RWPE1 (cell line): ENCODE measurements around the gene ATP8A2.
"Not testable (repeated sequence)": the region's sequence is repeated elsewhere in the genome, so short reads cannot be mapped to it uniquely, and the experiment has no call there.

Experiments used
- CTCF ChIA-PET: fragments of 350-600 bp; sonication (Branson Sonifier 250); formaldehyde crosslinking; extraction: SDS; loops from one replicate; lab custom pipeline; 2021; lab: Yijun Ruan, JAX
- POLR2A ChIA-PET: fragments of 400-600 bp; formaldehyde crosslinking; extraction: SDS; loops from one replicate; lab custom pipeline; 2020; ENCODE audit warnings: antibody characterized with exemption; ENCODE audit not compliant: low non-redundant PET; lab: Yijun Ruan, JAX
- DNase-seq: peaks from one replicate; pipeline ENCODE4 v3.0.0; 2012; ENCODE audit warnings: low spot score
- H3K27ac ChIP-seq: fragments of 450-650 bp; 2 replicates; pipeline ENCODE4 v1.5.1; 2017
- CTCF ChIP-seq: fragments of 450-650 bp; conservative IDR thresholded peaks from 2 replicates; pipeline ENCODE4 v1.5.1; 2017; ENCODE audit warnings: low read depth, mild to moderate bottlenecking

ATP8A2 gene

GRCh38 chr13:25766991-25767390, 395.2 kb downstream of the ATP8A2 start:
- POLR2A ChIA-PET, result no interaction called here
- CTCF ChIA-PET, result no interaction called here
- no peak for DNase-seq
- no peak for TF ChIP-seq CTCF
- no peak overlapping the region for H3K27ac ChIP-seq

GRCh38 chr13:25768376-25768775, 396.6 kb downstream of the ATP8A2 start:
- POLR2A ChIA-PET, result no interaction called here
- CTCF ChIA-PET, result interaction anchor here (0.6 kb wide), 1 partner anchor 42 kb away, joined by 4 read pairs; no protein-coding TSS in a partner anchor
- TF ChIP-seq CTCF, result no peak
- no peak overlapping the region for H3K27ac ChIP-seq
- DNase-seq, result no peak

- CTCF ChIA-PET, result no interaction called here
- POLR2A ChIA-PET, result no interaction called here
- H3K27ac ChIP-seq, result no peak overlapping the region
- DNase-seq, result no peak
- no peak for TF ChIP-seq CTCF
These were observed 397.1 kb downstream of the ATP8A2 start for GRCh38 chr13:25768838-25769237.

GRCh38 chr13:25770601-25771000, 398.8 kb downstream of the ATP8A2 start:
- ChIA-PET POLR2A (no interaction called here), CTCF (interaction anchor here (0.5 kb wide), 1 partner anchor 416 kb away, joined by 3 read pairs; no protein-coding TSS in a partner anchor)
- H3K27ac ChIP-seq, result no peak overlapping the region

GRCh38 chr13:25771202-25771601, 399.4 kb downstream of the ATP8A2 start:
- DNase-seq, result peak; percentile 45
- POLR2A ChIA-PET, result no interaction called here
- CTCF ChIA-PET, result interaction anchor here (0.5 kb wide), 1 partner anchor 416 kb away, joined by 3 read pairs; no protein-coding TSS in a partner anchor
- no peak overlapping the region for H3K27ac ChIP-seq
- TF ChIP-seq CTCF, result no peak

More at GRCh38 chr13:25770601-25771000, 398.8 kb downstream of the ATP8A2 start:
- no peak for DNase-seq
- no peak for TF ChIP-seq CTCF

GRCh38 chr13:25771641-25772478, 400.1 kb downstream of the ATP8A2 start:
- ChIA-PET POLR2A (no interaction called here), CTCF (interaction anchor here (0.7 kb wide), 1 partner anchor 61 kb away, joined by 3 read pairs; no protein-coding TSS in a partner anchor)
- no peak for DNase-seq
- H3K27ac ChIP-seq, result no peak overlapping the region
- TF ChIP-seq CTCF, result no peak

- DNase-seq, POLR2A ChIA-PET, H3K27ac ChIP-seq: not testable (repeated sequence)
- CTCF ChIA-PET, result interaction anchor here (0.7 kb wide), 1 partner anchor 62 kb away, joined by 3 read pairs; no protein-coding TSS in a partner anchor
These were observed 400.8 kb downstream of the ATP8A2 start for GRCh38 chr13:25772534-25772933.

GRCh38 chr13:25774056-25774455, 402.3 kb downstream of the ATP8A2 start:
- DNase-seq, CTCF ChIA-PET, POLR2A ChIA-PET, H3K27ac ChIP-seq: not testable (repeated sequence)
